ENCODE results near the gene NCOA7.

GRCh38 chr6:125968493-125968892, 177.7 kb downstream of the NCOA7 start:
- TF ChIP-seq CTCF (conservative IDR thresholded peaks at IDR 0.05), result no peak
- TF ChIP-seq EZH2 (IDR thresholded peaks at IDR 0.05; ENCODE audit: low read depth), result no peak

All from PC-9 (cell line).